Mesenchymal stem cell (in vitro differentiated cells and primary cell): ENCODE measurements around the gene FAM50A.

Experiments used
- DNase-seq: peaks from one replicate; pipeline ENCODE4 v3.0.0-alpha.2; 2013
- H2AFZ ChIP-seq: one replicate; pipeline ENCODE4 v1.6.1; 2013; ENCODE audit warnings: low read depth, mild to moderate bottlenecking, control low read depth, inconsistent platforms, low read length, moderate library complexity
- H2AK5ac ChIP-seq: 2 replicates; pipeline ENCODE4 v1.6.1; 2013; ENCODE audit warnings: low read length, moderate library complexity, mild to moderate bottlenecking, inconsistent platforms; ENCODE audit not compliant: severe bottlenecking
- H2BK120ac ChIP-seq: one replicate; pipeline ENCODE4 v1.6.1; 2013; ENCODE audit warnings: low read depth, mild to moderate bottlenecking, inconsistent platforms, low read length, moderate library complexity
- H2BK12ac ChIP-seq, 2 experiments: one replicate each; pipeline ENCODE4 v1.6.1; 2013; ENCODE audit warnings: inconsistent platforms in 2 of 2, low read length in 2 of 2, mild to moderate bottlenecking in 2 of 2, moderate library complexity in 2 of 2, control low read depth in 1 of 2
- H2BK15ac ChIP-seq: one replicate; pipeline ENCODE4 v1.6.1; 2013; ENCODE audit warnings: mild to moderate bottlenecking, low read depth, inconsistent platforms; ENCODE audit not compliant: poor library complexity, severe bottlenecking
- H2BK5ac ChIP-seq: 2 replicates; pipeline ENCODE4 v1.6.1; 2013; ENCODE audit warnings: low read depth, mild to moderate bottlenecking, low read length, control low read depth, inconsistent platforms; ENCODE audit not compliant: poor library complexity, severe bottlenecking
- H3K14ac ChIP-seq, 2 experiments: one replicate each; pipeline ENCODE4 v1.6.1; 2013; ENCODE audit warnings: inconsistent platforms in 2 of 2, low read length in 2 of 2, control low read depth in 1 of 2, mild to moderate bottlenecking in 1 of 2, moderate library complexity in 1 of 2
- H3K18ac ChIP-seq, 2 experiments: one replicate each; pipeline ENCODE4 v1.6.1; 2013; ENCODE audit warnings: inconsistent platforms in 2 of 2, low read length in 2 of 2, control low read depth in 1 of 2, low read depth in 1 of 2, mild to moderate bottlenecking in 1 of 2
- H3K23ac ChIP-seq, 2 experiments: one replicate each; pipeline ENCODE4 v1.6.1; 2013; ENCODE audit warnings: inconsistent platforms in 2 of 2, low read length in 2 of 2, mild to moderate bottlenecking in 2 of 2, moderate library complexity in 2 of 2, control low read depth in 1 of 2
- H3K27ac ChIP-seq: 2 replicates; pipeline ENCODE4 v1.5.1; 2013; ENCODE audit warnings: mild to moderate bottlenecking, moderate library complexity, low read length, control low read depth, inconsistent platforms; ENCODE audit not compliant: poor library complexity, severe bottlenecking
- H3K27me3 ChIP-seq, 2 experiments: 2 replicates each; pipeline versions ENCODE4 v1.6.1 to v1.7.0; 2013; ENCODE audit warnings: low read length in 2 of 2, mild to moderate bottlenecking in 2 of 2, moderate library complexity in 2 of 2, control low read depth in 1 of 2, inconsistent platforms in 1 of 2; ENCODE audit not compliant: control insufficient read depth in 1 of 2, insufficient read depth in 1 of 2
- H3K36me3 ChIP-seq, 2 experiments: 2 replicates each; pipeline versions ENCODE4 v1.6.1 to v1.7.0; 2013; ENCODE audit warnings: low read length in 2 of 2, control low read depth in 1 of 2, inconsistent platforms in 1 of 2, low read depth in 1 of 2, mild to moderate bottlenecking in 1 of 2; ENCODE audit not compliant: insufficient read depth in 2 of 2, control insufficient read depth in 1 of 2
- H3K4ac ChIP-seq, 2 experiments: one replicate each; pipeline ENCODE4 v1.6.1; 2013; ENCODE audit warnings: inconsistent platforms in 2 of 2, low read length in 2 of 2, mild to moderate bottlenecking in 2 of 2, moderate library complexity in 2 of 2, control low read depth in 1 of 2, low read depth in 1 of 2
- H3K4me1 ChIP-seq: 2 replicates; pipeline ENCODE4 v1.6.1; 2013; ENCODE audit warnings: low read depth, low read length, control low read depth; ENCODE audit not compliant: control insufficient read depth, insufficient read depth
- H3K4me2 ChIP-seq: 2 replicates; pipeline ENCODE4 v1.6.1; 2013; ENCODE audit warnings: low read length, mild to moderate bottlenecking, inconsistent platforms; ENCODE audit not compliant: poor library complexity, severe bottlenecking
- H3K4me3 ChIP-seq, 2 experiments: 2 replicates each; pipeline versions ENCODE4 v1.5.1 to v1.7.0; 2013; ENCODE audit warnings: low read length in 2 of 2, mild to moderate bottlenecking in 2 of 2, control low read depth in 1 of 2, low read depth in 1 of 2; ENCODE audit not compliant: insufficient read depth in 1 of 2
- H3K79me1 ChIP-seq: replicated peaks from 2 replicates; pipeline ENCODE4 v1.6.1; 2013; ENCODE audit warnings: mild to moderate bottlenecking, control low read depth, low read length, inconsistent platforms; ENCODE audit not compliant: poor library complexity, severe bottlenecking
- H3K9ac ChIP-seq: 2 replicates; pipeline ENCODE4 v1.7.0; 2013; ENCODE audit warnings: mild to moderate bottlenecking, low read length, moderate library complexity
- H3K9me3 ChIP-seq: 2 replicates; pipeline ENCODE4 v1.7.0; 2013; ENCODE audit warnings: mild to moderate bottlenecking, low read length; ENCODE audit not compliant: control insufficient read depth
- H4K8ac ChIP-seq: one replicate; pipeline ENCODE4 v1.6.1; 2013; ENCODE audit warnings: inconsistent platforms, mild to moderate bottlenecking, low read length, moderate library complexity
- H4K91ac ChIP-seq: one replicate; pipeline ENCODE4 v1.6.1; 2013; ENCODE audit warnings: mild to moderate bottlenecking, low read length, inconsistent platforms
- WGBS: methylation state at CpG from one replicate; pipeline ENCODE4 v1.1.7; 2013; ENCODE audit warnings: mixed read lengths; 5-methylcytosine and 5-hydroxymethylcytosine counted together

FAM50A gene

DNA sequence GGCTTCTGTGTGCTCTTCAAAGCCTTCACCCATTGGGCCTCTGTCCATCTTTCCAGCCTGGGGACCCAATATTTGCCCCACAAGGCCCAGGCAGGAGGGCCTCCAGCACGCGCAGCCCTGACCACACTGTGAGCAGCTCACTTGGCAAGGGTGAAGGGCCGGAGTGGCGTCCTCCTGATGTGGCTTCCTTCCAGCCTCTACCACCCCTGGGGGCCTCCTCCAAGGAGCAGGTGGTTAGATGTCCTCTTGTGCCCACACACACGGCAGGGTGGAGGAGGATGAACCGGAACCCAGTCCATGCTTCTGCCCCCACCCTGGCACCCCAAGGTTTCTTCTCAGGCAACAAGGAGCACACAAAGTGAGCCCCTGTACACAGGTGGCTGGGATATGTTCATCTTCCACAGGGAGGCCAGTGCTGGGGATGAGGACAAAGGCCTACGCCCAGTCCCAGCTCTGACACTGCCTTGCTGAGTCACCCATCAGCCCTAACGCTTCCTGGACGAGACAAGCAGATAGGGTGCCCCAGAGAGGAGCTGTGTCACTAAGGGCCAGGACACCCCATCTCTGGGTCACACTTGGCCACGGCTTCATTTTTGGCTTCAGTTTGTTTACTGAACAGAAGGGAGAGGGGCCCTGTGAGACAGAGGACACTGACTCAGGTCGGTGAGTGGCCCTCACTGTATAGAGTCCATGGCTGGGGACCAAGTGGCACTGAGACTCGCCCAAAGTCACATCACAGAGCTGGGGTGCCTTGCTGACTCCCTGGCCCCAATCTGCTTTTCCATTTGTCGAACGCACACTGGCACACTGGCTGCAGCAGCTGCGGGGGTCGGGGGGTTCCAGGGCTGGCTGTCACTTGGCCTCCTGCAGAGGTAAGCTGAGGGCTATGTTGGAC is 40.6 kb downstream of the FAM50A start:
- Histone ChIP-seq H3K4ac (no peak overlapping the region), H2AFZ (no peak overlapping the region), H2BK12ac (no peak overlapping the region), H3K23ac (peak overlapping the region in 1 of 2 experiments; percentile 48), H3K14ac (no peak overlapping the region), H3K9ac (no peak overlapping the region), H3K4me3 (no peak overlapping the region), H3K18ac (no peak overlapping the region), H3K27ac (no peak overlapping the region), H3K36me3 (peaks cover 33 to 41% of the 10 kb centered on the region in 2 experiments), H2AK5ac (no peak overlapping the region), H3K79me1 (peaks cover 16% of the 10 kb centered on the region), H2BK5ac (no peak overlapping the region), H4K91ac (no peak overlapping the region), H2BK15ac (peak overlapping the region; percentile 28), H3K4me2 (no peak overlapping the region), H2BK120ac (no peak overlapping the region), H3K4me1 (peaks cover 26% of the 10 kb centered on the region), H3K27me3 (peaks cover 0 to 12% of the 10 kb centered on the region in 2 experiments), H3K9me3 (no peaks in the 10 kb centered on the region), H4K8ac (peak overlapping the region; percentile 41)
- DNase-seq = no peak
- WGBS = 89% methylated on average over 15 of the region's 16 CpGs

DNA sequence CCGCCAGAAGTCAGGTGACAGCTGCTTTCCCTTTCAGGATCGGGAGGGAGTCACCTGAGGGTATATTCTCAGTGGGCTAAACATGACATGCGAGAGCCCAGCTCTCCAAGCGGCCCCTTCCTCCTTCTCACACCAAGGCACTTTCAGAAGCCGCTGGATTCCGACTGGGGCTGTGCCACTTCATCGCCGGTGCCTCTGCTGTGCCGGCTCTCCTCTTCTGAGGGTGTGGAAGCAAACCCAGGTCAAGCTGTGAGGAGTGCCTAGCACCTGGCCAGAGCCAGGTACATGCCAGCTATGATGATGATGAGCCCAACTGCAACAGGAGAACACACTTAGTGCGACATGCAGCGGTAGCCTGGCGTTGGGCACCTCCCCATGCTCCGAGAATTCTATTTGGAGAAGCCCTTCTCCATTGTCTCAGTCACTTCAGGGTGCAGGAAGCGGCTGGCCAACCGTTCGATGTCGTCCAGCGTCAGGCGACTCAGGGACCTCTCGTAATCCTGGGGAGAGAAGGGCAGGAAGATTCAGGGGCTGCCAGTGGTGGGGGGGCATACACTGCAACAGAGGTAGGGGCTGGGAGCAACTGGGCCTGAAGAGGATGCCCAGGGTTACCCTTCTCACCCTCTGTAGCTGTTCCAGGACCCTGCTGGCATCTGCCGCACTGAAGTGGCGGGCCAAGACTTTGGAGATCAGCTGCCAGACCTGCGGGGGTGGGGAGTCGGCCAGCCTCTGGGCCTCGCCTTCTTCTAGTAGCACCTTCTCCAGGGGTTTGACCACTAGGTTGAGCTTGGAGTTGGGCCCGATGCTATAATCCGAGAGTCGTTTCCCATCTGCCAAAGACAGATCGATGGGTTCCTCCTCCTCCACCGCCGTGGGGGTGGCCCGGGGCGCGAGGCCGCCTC is 41.5 kb downstream of the FAM50A start:
- Histone ChIP-seq H2BK15ac (peak overlapping the region; percentile 28), H4K91ac (peak overlapping the region; percentile 27), H3K9ac (peak overlapping the region; percentile 69), H3K18ac (peak overlapping the region; percentile 28 to 87), H3K4me3 (peak overlapping the region; percentile 73 to 78), H2AFZ (no peak overlapping the region), H3K4me2 (peak overlapping the region; percentile 77), H3K27me3 (peaks cover 0 to 12% of the 10 kb centered on the region in 2 experiments), H3K79me1 (peaks cover 16% of the 10 kb centered on the region), H3K23ac (no peak overlapping the region), H2BK5ac (no peak overlapping the region), H2AK5ac (no peak overlapping the region), H3K4me1 (peaks cover 28% of the 10 kb centered on the region), H3K27ac (no peak overlapping the region), H2BK12ac (no peak overlapping the region), H3K4ac (no peak overlapping the region), H4K8ac (peak overlapping the region; percentile 23), H3K36me3 (peaks cover 33 to 41% of the 10 kb centered on the region in 2 experiments), H2BK120ac (no peak overlapping the region), H3K14ac (no peak overlapping the region), H3K9me3 (no peaks in the 10 kb centered on the region)
- 80% methylated on average over 22 of the region's 35 CpGs for WGBS
- DNase-seq = no peak

DNA sequence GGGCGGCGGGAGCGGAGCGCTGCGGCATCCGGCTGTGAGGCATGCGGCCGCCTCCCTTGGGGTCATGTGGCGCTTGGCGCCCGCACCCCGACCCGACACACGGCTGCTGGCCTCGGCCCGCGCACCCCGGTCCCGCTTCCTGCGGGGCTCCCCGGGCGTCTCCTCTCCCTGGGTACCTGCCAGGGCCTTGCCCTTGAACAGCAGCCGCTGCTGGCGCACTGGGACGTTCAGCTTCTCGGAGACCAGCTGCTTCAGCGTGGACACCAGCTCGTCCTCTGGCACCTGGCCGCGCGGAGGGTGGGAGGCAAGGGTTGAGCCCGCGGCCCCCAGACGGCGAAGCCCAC is 42.1 kb downstream of the FAM50A start:
- Histone ChIP-seq H4K91ac (peak overlapping the region; percentile 15), H3K27me3 (peaks cover 0 to 12% of the 10 kb centered on the region in 2 experiments), H4K8ac (peak overlapping the region; percentile 49), H2AK5ac (no peak overlapping the region), H3K4me1 (peaks cover 28% of the 10 kb centered on the region), H3K4me2 (peak overlapping the region; percentile 77), H3K9me3 (no peaks in the 10 kb centered on the region), H3K4me3 (peak overlapping the region; percentile 73 to 78), H3K4ac (peak overlapping the region in 1 of 2 experiments; percentile 80), H2AFZ (peak overlapping the region; percentile 77), H3K36me3 (peaks cover 33 to 41% of the 10 kb centered on the region in 2 experiments), H3K23ac (no peak overlapping the region), H3K9ac (peak overlapping the region; percentile 69), H2BK5ac (no peak overlapping the region), H3K27ac (no peak overlapping the region), H2BK12ac (no peak overlapping the region), H2BK15ac (no peak overlapping the region), H3K79me1 (peaks cover 16% of the 10 kb centered on the region), H3K14ac (peak overlapping the region in 1 of 2 experiments; percentile 98), H2BK120ac (peak overlapping the region; percentile 71), H3K18ac (peak overlapping the region; percentile 28 to 87)
- WGBS = 7% methylated on average over 6 of the region's 35 CpGs
- DNase-seq = no peak
